ENCODE data around the gene NKX1-1.

DNA sequence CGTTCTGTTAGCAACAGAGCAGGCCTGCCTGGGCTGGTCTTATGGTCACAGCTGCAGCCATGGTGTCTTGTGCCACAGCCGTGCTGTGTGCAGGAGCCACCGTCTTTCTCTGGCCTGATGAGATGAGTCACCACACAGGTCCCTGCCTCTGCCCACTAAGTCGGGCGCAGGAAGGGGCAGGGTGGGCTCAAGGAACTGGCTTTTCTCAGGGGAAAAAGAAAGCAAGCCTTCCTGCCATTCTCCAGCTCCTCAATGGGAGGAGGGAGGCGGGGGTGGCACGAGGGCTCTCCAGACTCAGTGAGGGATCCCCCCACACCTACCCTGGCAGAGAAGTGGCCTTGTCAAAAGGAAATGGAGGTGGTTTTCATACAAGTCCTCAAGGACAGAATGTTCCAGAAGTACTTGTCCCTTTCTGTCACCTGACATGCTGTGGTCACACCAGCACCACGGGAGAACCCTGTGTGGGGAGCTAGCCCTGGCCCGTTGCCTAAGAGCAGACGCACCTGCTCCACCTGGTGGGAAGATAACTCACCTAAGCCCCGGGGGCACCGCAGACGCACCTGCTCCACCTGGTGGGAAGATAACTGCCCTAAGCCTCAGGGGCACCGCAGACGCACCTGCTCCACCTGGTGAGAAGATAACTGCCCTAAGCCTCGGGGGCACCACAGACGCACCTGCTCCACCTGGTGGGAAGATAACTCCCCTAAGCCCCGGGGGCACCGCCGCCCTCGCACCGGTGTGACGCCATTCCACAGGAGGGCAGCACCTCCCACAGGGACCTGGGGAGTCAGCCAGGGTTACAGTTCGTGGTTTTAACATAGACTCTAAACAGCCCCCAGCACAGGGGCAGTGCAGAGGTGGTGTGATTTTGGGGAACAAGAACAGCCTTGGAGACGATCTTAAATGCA, 40.7 kb downstream of the NKX1-1 start:
- TF ChIP-seq, protein P1, sequence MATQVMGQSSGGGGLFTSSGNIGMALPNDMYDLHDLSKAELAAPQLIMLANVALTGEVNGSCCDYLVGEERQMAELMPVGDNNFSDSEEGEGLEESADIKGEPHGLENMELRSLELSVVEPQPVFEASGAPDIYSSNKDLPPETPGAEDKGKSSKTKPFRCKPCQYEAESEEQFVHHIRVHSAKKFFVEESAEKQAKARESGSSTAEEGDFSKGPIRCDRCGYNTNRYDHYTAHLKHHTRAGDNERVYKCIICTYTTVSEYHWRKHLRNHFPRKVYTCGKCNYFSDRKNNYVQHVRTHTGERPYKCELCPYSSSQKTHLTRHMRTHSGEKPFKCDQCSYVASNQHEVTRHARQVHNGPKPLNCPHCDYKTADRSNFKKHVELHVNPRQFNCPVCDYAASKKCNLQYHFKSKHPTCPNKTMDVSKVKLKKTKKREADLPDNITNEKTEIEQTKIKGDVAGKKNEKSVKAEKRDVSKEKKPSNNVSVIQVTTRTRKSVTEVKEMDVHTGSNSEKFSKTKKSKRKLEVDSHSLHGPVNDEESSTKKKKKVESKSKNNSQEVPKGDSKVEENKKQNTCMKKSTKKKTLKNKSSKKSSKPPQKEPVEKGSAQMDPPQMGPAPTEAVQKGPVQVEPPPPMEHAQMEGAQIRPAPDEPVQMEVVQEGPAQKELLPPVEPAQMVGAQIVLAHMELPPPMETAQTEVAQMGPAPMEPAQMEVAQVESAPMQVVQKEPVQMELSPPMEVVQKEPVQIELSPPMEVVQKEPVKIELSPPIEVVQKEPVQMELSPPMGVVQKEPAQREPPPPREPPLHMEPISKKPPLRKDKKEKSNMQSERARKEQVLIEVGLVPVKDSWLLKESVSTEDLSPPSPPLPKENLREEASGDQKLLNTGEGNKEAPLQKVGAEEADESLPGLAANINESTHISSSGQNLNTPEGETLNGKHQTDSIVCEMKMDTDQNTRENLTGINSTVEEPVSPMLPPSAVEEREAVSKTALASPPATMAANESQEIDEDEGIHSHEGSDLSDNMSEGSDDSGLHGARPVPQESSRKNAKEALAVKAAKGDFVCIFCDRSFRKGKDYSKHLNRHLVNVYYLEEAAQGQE (IDR thresholded peaks at IDR 0.05; ENCODE audit: borderline replicate concordance) = no peak
- TF ChIP-seq, protein P2, sequence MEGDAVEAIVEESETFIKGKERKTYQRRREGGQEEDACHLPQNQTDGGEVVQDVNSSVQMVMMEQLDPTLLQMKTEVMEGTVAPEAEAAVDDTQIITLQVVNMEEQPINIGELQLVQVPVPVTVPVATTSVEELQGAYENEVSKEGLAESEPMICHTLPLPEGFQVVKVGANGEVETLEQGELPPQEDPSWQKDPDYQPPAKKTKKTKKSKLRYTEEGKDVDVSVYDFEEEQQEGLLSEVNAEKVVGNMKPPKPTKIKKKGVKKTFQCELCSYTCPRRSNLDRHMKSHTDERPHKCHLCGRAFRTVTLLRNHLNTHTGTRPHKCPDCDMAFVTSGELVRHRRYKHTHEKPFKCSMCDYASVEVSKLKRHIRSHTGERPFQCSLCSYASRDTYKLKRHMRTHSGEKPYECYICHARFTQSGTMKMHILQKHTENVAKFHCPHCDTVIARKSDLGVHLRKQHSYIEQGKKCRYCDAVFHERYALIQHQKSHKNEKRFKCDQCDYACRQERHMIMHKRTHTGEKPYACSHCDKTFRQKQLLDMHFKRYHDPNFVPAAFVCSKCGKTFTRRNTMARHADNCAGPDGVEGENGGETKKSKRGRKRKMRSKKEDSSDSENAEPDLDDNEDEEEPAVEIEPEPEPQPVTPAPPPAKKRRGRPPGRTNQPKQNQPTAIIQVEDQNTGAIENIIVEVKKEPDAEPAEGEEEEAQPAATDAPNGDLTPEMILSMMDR (IDR thresholded peaks at IDR 0.05; ENCODE audit: poor library complexity, severe bottlenecking) = no peak
- TF ChIP-seq EZH2 (IDR thresholded peaks at IDR 0.05; ENCODE audit: borderline replicate concordance, insufficient read depth, low read length, poor library complexity, severe bottlenecking) = no peak
- TF ChIP-seq POLR2AphosphoS5 (IDR thresholded peaks at IDR 0.05) = no peak
- no peak for TF ChIP-seq EP300 (conservative IDR thresholded peaks at IDR 0.05; ENCODE audit: poor library complexity, severe bottlenecking)

All from neural cell (in vitro differentiated cells).